A204.1 (cell line): Measurements from ENCODE around the gene CD300LB.
"Not testable (repeated sequence)": the region's sequence is repeated elsewhere in the genome, so short reads cannot be mapped to it uniquely, and the experiment has no call there.

Experiments
- FAIRE-seq: peaks from 2 replicates; lab custom pipeline; 2012; peaks lifted over from hg19 to GRCh38; lab: Jason Lieb, UNC

The CD300LB gene

DNA sequence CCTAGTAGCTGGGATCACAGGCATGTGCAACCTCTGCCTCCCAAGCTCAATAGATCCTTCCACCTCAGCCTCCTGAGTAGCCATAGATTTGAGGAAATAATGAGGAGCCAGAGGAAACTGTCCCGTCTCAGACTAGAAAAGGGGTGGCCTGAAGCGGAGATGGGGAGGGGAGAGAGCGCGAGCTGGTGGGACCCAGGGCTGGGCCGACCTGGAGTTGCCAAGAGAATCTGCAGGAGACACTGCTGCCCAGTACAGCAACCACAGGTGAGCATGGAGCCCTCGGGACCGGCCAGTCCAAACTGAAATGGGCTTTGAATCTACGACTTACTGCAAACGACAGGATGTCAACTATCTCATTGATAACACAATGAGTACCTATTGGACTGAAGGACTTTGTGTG is 40.6 kb downstream of the CD300LB start:
- FAIRE-seq, result no peak

DNA sequence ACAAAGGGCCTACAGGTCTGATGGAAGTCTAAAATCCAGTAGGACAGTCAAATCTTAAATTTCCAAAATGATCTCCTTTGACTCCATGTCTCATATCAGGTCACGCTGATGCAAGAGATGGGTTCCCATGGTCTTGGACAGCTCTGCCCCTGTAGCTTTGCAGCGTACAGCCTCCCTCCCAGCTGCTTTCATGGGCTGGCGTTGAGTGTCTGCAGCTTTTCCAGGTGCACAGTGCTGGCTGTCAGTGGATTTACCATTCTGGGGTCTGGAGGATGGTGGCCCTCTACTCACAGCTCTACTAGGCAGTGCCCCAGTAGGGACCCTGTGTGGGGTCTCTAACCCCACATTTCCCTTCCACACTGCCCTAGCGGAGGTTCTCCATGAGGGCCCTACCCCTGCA is 43.0 kb downstream of the CD300LB start:
- FAIRE-seq, result not testable (repeated sequence)

DNA sequence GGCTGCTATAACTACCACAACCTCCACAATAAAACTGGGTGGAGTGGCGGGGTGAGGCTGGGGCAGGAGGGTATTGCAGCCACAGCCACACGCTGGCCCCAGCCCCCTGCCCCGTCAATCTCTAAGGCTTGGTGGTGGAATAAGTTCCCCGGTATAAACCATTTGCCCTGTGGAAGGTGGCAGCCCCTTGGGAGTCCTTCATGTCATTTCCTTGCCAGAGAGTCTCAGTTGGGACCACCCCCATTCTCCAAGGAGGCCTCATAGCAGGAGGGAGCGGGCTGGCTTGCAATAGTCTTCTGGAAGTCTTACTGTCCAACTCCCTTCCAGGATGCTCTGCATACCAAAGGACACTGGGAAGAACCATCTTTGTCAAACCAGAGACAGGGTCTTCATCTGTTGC is 45.4 kb downstream of the CD300LB start:
- FAIRE-seq, result no peak

DNA sequence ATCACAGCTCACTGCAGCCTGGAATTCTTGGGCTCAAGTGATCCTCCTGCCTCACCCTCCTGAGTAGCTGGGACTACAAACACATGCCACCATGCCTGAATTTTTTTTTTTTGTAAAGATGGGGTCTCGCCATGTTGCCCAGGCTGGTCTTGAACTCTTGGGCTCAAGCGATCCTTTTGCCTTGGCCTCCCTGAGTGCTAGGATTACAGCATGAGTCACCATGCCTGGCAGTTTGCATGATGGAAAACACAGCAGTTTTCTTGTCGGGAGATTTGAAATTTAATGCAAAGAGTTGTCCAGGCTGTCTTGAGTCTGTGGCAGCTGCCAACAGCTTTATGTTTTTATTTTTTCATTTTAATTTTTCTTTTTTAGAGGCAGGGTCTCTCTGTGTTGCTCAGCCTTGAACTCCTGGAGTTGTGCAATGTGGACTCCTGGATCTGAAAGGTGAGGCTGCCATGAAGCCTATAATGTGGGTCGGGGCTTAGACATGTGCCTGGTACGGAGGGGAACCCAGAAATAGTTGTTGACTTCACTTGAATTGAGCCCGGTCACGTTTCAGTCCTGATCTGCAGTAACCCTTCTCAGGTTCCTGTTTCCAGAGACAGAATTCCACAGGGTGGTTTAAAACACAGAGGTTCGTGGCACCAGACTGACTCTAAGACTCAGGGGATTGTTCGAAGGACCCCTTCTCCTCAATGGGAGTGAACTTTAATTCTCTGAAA is 46.1 kb downstream of the CD300LB start:
- FAIRE-seq, result no peak

GRCh38 chr17:74484066-74484465 is 47.2 kb downstream of the CD300LB start:
- no peak for FAIRE-seq

- no peak for FAIRE-seq
Measured at GRCh38 chr17:74481621-74482020, 49.7 kb downstream of the CD300LB start.

- FAIRE-seq, result no peak
Measured at GRCh38 chr17:74480290-74480689, 51.0 kb downstream of the CD300LB start.

- FAIRE-seq, result no peak
Measured at GRCh38 chr17:74478420-74479100, 52.7 kb downstream of the CD300LB start.

- no peak for FAIRE-seq
Measured at GRCh38 chr17:74477411-74477810, 53.9 kb downstream of the CD300LB start.

GRCh38 chr17:74475189-74475588 is 56.1 kb downstream of the CD300LB start:
- no peak for FAIRE-seq

DNA sequence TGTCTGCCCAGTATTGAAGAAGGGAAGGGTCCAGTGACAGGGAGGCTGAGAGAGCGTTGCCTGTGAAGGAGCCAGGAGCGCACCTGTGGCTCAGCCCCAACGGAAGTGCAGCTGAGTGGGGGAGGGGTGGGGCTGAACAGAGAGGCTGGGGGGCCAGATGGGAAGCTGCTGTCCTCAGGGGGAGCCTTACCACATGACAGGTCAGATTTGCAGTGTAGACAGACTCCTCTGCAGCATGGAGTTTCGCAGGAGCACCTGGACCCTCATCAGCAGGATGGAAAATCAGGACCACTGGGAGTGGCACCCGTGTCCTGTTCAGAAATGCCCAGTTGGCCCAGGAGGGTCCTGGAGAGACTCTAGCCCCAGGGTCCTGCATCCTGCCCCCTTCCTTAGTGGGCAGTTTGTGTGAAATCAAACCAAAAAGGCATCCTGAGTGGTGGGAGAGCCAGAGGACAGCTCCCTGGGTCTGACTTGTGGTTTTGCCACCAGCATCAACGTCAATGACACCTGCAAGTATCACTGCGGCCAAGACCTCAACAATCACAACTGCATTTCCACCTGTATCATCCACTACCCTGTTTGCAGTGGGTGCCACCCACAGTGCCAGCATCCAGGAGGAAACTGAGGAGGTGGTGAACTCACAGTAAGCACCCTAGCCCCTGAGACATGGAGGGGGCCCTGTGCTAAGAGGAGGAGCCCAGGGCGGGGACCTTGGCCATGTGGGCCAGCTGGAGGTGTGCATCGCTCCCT is 57.1 kb downstream of the CD300LB start:
- no peak for FAIRE-seq

GRCh38 chr17:74473294-74473693 is 58.0 kb downstream of the CD300LB start:
- FAIRE-seq, result no peak

DNA sequence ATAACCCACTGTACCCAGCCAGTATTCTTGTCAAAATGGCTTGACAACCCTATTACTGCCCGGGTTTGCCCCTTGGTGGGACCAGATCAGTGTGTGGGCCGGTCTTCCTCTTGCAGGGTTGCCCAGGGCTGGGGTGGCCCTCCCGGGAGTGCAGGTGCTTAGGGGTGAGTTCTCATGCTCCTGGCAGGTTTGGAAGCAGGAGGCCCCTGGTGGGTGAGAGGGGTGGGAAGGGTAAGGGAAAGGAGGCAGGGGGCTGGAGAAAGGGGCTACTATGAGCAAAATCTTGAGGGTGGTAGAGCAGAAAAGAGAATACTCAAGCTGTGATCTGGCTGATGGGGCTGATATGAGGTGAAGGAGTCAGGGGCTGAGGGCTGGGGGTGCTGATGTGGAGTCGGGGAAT is 58.4 kb downstream of the CD300LB start:
- no peak for FAIRE-seq

DNA sequence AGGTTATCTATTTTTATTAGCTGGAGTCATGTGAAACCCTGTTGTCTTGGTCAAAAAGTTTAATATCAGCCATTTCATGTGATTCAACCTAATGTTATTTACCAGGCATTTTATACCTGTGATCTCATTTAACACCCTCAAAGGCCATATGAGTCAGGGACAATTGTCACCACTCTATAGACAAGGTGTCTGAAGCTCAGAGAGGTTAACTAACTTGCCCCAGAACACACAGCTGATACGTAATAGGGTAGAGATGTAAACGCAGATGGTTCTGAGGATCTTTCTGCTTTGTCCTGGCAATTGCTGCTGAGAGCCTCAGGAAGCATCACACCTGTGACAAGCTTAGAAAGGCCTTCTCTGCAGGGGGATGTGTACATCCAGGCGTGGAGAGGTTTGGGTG is 59.9 kb downstream of the CD300LB start:
- no peak for FAIRE-seq
